Measurements from ENCODE around the gene TMEM156. TPM values are rescaled to one million over a fixed set of nuclear protein-coding genes. Genes with fewer than 3 reads are reported as not detected.
"Not testable (repeated sequence)": the region's sequence is repeated elsewhere in the genome, so short reads cannot be mapped to it uniquely, and the experiment has no call there.

Gene TMEM156
- total and polyA plus RNA-seq, 8 donors = 0.37 to 1.8 (median 0.80) TPM; not detected in 4

DNA sequence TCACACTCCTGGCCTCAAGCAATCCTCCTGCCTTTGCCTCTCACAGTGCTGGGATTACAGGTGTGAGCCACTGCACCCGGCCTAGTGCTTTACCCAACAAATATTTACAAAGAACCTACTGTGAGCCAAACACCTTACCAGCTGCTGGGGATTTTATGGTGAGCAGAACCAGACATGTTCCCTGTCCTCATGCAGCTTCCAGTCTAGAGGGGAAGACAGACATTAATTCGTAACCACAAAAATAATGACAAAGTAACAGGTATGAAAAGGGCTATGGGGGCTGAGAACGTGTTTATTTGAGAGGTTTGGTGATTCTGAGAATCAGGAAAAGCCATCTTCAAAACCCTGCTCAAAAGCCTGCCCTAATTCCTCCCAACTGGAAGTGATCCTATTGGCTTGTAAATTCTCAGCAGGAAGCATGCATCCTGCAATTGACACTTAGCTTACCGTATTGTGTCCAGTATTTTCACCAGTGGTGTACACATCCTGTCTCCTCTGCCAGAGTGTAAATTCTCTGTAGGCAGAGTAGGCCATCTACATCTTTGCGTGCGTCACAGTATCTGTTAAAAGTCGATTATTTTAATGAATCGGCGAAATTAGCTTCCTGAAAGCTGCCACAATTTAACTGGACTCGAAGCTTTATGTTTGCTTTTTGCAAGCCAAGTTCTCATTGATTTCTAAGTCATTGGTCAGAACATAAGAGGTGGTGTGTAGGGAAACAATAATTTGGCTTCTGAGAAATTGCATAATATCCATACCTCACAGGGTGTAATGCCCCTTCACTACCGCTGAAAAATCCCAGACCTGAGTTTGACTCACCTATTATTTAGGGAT is 67.0 kb downstream of the TMEM156 start:
- TF ChIP-seq POLR2A (IDR thresholded peaks at IDR 0.05) = no peak
- TF ChIP-seq EP300 (IDR thresholded peaks at IDR 0.05) = no peak
- TF ChIP-seq, protein P1, sequence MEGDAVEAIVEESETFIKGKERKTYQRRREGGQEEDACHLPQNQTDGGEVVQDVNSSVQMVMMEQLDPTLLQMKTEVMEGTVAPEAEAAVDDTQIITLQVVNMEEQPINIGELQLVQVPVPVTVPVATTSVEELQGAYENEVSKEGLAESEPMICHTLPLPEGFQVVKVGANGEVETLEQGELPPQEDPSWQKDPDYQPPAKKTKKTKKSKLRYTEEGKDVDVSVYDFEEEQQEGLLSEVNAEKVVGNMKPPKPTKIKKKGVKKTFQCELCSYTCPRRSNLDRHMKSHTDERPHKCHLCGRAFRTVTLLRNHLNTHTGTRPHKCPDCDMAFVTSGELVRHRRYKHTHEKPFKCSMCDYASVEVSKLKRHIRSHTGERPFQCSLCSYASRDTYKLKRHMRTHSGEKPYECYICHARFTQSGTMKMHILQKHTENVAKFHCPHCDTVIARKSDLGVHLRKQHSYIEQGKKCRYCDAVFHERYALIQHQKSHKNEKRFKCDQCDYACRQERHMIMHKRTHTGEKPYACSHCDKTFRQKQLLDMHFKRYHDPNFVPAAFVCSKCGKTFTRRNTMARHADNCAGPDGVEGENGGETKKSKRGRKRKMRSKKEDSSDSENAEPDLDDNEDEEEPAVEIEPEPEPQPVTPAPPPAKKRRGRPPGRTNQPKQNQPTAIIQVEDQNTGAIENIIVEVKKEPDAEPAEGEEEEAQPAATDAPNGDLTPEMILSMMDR (IDR thresholded peaks at IDR 0.05) = no peak
- TF ChIP-seq POLR2AphosphoS5 (IDR thresholded peaks at IDR 0.05) = no peak
- WGBS, 5 donors = 84 to 91% (median 86%) methylated on average over 11 of the region's 11 CpGs
- H3K27me3 ChIP-seq = no peaks in the 10 kb centered on the region

DNA sequence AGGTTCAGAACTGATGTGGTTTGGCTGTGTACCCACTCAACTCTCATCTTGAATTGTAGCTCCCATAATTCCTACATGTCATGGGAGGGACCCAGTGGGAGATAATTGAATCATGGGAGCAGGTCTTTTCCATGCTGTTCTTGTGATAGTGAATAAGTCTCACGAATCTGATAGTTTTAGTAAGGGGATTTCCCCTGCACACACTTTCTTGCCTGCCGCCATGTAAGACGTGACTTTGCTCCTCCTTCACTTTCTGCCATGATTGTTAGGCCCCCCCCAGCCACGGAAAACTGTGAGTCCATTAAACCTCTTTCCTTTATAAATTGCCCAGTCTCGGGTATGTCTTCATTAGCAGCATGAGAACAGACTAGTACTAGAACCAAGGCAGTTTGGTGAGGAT is 73.0 kb downstream of the TMEM156 start:
- 88 to 93% (median 90%) methylated on average over 5 of the region's 5 CpGs for WGBS, 5 donors
- H3K4me3 ChIP-seq; H3K4me1 ChIP-seq; DNase-seq; H3K27me3 ChIP-seq; H3K27ac ChIP-seq; intact Hi-C loops (cut with DNase I; ENCODE audit: low total_unique reads); H3K9me3 ChIP-seq; H3K36me3 ChIP-seq: not testable (repeated sequence)

More for the DNA sequence above, 67.0 kb downstream of the TMEM156 start:
- H3K4me1 ChIP-seq = peaks cover 0 to 4% (median 0%) of the 10 kb centered on the region in 4 donors
- no peak overlapping the region for H3K4me3 ChIP-seq
- DNase-seq = no peak
- H3K27ac ChIP-seq = no peak overlapping the region
- no peaks in the 10 kb centered on the region for H3K9me3 ChIP-seq
- H3K36me3 ChIP-seq = no peaks in the 10 kb centered on the region
- intact Hi-C loops (cut with DNase I; ENCODE audit: low total_unique reads) = no loop called here

DNA sequence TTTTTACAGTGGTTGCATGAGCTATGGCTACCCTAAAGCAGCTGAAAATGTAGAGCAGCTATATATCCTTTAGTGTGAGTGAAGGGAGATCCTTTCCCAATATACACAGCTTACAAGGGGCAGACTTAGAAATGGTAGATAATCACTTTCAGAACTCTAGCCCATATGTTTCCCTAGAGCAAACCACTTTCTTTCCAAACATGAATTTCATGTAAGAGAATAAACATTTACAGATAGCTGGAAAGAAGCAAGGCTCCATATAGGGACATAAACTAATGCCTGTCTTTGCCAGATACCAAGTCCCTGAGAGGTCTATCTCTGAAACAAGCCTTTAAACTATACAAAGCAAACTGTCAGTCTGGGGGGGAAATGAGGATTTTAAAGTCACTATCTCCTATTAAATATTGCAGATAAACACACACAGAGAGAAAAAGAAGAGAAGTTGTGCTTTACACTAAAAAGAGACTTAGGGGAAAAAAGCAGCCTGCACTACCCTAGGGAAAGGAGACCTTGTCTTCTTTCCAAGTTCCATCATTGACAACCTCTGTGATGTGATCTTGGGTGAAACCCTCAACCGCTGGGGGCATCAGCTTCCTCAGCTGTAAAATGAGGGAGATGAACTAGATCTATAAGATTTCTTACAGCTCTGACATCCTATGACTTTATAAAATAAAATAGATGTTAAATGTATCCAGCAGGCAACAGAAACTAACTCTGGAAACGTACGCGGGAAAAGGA is 73.6 kb downstream of the TMEM156 start:
- Histone ChIP-seq H3K4me1 (peaks cover 0 to 9% (median 0%) of the 10 kb centered on the region in 4 donors), H3K27ac (no peak overlapping the region), H3K4me3 (no peak overlapping the region), H3K9me3 (no peaks in the 10 kb centered on the region), H3K27me3 (no peaks in the 10 kb centered on the region), H3K36me3 (no peaks in the 10 kb centered on the region)
- TF ChIP-seq POLR2A (IDR thresholded peaks at IDR 0.05) (no peak), EP300 (IDR thresholded peaks at IDR 0.05) (no peak), POLR2AphosphoS5 (IDR thresholded peaks at IDR 0.05) (no peak)
- TF ChIP-seq, protein P1 (IDR thresholded peaks at IDR 0.05) = no peak
- 72 to 95% (median 90%) methylated on average over 4 of the region's 4 CpGs for WGBS, 5 donors
- peak in 1 of 2 donors; percentile 63 for DNase-seq
- intact Hi-C loops (cut with DNase I; ENCODE audit: low total_unique reads) = no loop called here

DNA sequence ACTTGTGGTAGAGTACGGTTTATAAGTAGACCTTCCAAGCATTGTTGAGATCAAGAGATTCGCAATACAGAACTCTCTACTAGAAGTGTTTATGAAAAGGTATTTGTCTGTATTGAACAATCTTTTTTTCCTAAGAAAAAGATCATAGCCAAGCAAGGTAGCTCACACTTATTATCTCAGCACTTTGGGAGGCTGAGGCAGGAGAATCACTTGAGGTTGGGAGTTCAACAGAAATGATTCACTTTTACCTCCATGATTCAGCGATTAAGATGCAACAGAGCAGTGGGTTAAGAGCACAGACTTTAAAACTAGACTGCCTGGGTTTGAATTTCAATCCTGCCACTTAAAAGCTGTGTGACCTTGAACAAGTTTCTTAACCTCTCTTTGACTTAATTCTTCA is 74.3 kb downstream of the TMEM156 start:
- no peaks in the 10 kb centered on the region for H3K27me3 ChIP-seq
- DNase-seq = no peak
- intact Hi-C loops (cut with DNase I; ENCODE audit: low total_unique reads) = no loop called here
- H3K36me3 ChIP-seq = no peaks in the 10 kb centered on the region
- no peak overlapping the region for H3K4me3 ChIP-seq
- H3K9me3 ChIP-seq = no peaks in the 10 kb centered on the region
- TF ChIP-seq, protein P1 (IDR thresholded peaks at IDR 0.05) = no peak
- no peak for TF ChIP-seq POLR2A (IDR thresholded peaks at IDR 0.05)
- no peak for TF ChIP-seq EP300 (IDR thresholded peaks at IDR 0.05)
- TF ChIP-seq POLR2AphosphoS5 (IDR thresholded peaks at IDR 0.05) = no peak
- 88 to 95% (median 92%) methylated on average over 3 of the region's 3 CpGs for WGBS, 5 donors
- H3K27ac ChIP-seq = no peak overlapping the region
- H3K4me1 ChIP-seq = peaks cover 0 to 9% (median 0%) of the 10 kb centered on the region in 4 donors
